ENCODE results near the gene WASL.

DNA sequence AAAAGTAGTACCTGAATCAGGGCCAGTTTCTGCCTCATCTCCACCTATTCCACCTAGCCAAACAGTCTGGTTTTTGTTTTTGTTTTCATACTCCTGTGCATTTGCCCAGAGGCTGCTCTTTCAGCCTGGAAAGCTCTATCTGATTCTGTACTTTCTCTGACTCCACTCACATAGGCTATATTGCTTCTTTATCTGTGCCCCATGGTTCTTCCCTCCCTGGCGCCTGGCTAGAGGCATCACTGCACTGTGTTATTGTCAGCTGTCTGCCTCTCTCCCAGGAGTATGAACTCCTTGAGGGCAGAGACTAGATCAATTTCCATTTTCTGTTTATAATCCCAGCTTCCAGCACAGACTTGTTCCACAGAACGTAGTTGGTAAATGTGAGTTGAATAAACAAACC is 98.2 kb downstream of the WASL start:
- TF ChIP-seq, protein P1, sequence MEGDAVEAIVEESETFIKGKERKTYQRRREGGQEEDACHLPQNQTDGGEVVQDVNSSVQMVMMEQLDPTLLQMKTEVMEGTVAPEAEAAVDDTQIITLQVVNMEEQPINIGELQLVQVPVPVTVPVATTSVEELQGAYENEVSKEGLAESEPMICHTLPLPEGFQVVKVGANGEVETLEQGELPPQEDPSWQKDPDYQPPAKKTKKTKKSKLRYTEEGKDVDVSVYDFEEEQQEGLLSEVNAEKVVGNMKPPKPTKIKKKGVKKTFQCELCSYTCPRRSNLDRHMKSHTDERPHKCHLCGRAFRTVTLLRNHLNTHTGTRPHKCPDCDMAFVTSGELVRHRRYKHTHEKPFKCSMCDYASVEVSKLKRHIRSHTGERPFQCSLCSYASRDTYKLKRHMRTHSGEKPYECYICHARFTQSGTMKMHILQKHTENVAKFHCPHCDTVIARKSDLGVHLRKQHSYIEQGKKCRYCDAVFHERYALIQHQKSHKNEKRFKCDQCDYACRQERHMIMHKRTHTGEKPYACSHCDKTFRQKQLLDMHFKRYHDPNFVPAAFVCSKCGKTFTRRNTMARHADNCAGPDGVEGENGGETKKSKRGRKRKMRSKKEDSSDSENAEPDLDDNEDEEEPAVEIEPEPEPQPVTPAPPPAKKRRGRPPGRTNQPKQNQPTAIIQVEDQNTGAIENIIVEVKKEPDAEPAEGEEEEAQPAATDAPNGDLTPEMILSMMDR (conservative IDR thresholded peaks at IDR 0.05; ENCODE audit: low read depth, low read length): no peak
- no peak for TF ChIP-seq EZH2 (IDR thresholded peaks at IDR 0.05; ENCODE audit: borderline replicate concordance, low read depth, low read length, poor library complexity, severe bottlenecking)

All from A673 (cell line).